Gastrocnemius medialis (tissue), 4 donors: ENCODE results near the gene BCORL1.

Experiments
- CTCF ChIP-seq, 5 experiments: fragments of 450-650 bp in 3 of 5; fragments of 200-600 bp in 2 of 5; sonication (generic) in 2 of 5; IDR thresholded peaks in 4 of 5; conservative IDR thresholded peaks in 1 of 5; 1 replicate in 4 of 5; 2 replicates in 1 of 5; pipeline ENCODE4 v1.5.1; 2016 to 2019; ENCODE audit warnings: antibody characterized with exemption in 5 of 5, mild to moderate bottlenecking in 3 of 5, moderate library complexity in 3 of 5
- POLR2A ChIP-seq, 2 donors: fragments of 450-650 bp; IDR thresholded peaks; one replicate each; pipeline ENCODE4 v1.6.1; 2017; ENCODE audit warnings: antibody characterized with exemption in 2 of 2, mild to moderate bottlenecking in 2 of 2, moderate library complexity in 2 of 2

GRCh38 chrX:130072345-130072740 is 89.9 kb downstream of the BCORL1 start:
- no peak for TF ChIP-seq CTCF (IDR thresholded peaks at IDR 0.05 in 4 of 5, conservative IDR thresholded peaks at IDR 0.05 in 1 of 5)
- no peak for TF ChIP-seq POLR2A (IDR thresholded peaks at IDR 0.05)
